ENCODE measurements around the gene AK3.
A peak's percentile ranks its signal among the peaks of the same experiment; 100 is the strongest.

AK3 gene

GRCh38 chr9:4680173-4680525, 60.9 kb downstream of the AK3 start:
- H3K9ac ChIP-seq (ENCODE audit: low read depth, low read length) = peak overlapping the region; percentile 68
- H3K27me3 ChIP-seq (ENCODE audit: control insufficient read depth, insufficient read depth, low read length) = no peaks in the 10 kb centered on the region
- peaks cover 20% of the 10 kb centered on the region for H3K4me1 ChIP-seq (ENCODE audit: control insufficient read depth, insufficient read depth, low read length)
- peak overlapping the region; percentile 96 for H3K27ac ChIP-seq (ENCODE audit: low read depth, low read length)
- H3K36me3 ChIP-seq (ENCODE audit: control insufficient read depth, insufficient read depth, low read length) = peaks cover 7% of the 10 kb centered on the region
- peak overlapping the region; percentile 90 for H3K4me3 ChIP-seq (ENCODE audit: low read depth, low read length)
- H3K9me3 ChIP-seq (ENCODE audit: control insufficient read depth, insufficient read depth, low read length) = no peaks in the 10 kb centered on the region

- H3K36me3 ChIP-seq (ENCODE audit: control insufficient read depth, insufficient read depth, low read length) = 0 out of 2 replicates have a peak, but pooled peaks cover under 1% of the 10 kb centered on the region
- peak within 1 kb of the TSS; percentile 90 for H3K9ac ChIP-seq (ENCODE audit: low read depth, low read length)
- peaks cover 20% of the 10 kb centered on the region for H3K4me1 ChIP-seq (ENCODE audit: control insufficient read depth, insufficient read depth, low read length)
- peak within 1 kb of the TSS; percentile 96 for H3K27ac ChIP-seq (ENCODE audit: low read depth, low read length)
- no peaks in the 10 kb centered on the region for H3K27me3 ChIP-seq (ENCODE audit: control insufficient read depth, insufficient read depth, low read length)
- no peaks in the 10 kb centered on the region for H3K9me3 ChIP-seq (ENCODE audit: control insufficient read depth, insufficient read depth, low read length)
- H3K4me3 ChIP-seq (ENCODE audit: low read depth, low read length) = peak within 1 kb of the TSS; percentile 90
Observed at GRCh38 chr9:4679268-4680172, 61.5 kb downstream of the AK3 start, which contains the start of gene CDC37L1. Gene CDC37L1, plus strand, starts transcription at chr9:4679569. Its CDS starts 199 bp downstream, at chr9:4679768.

- Histone ChIP-seq H3K9ac (ENCODE audit: low read depth, low read length) (peak overlapping the region; percentile 90), H3K4me3 (ENCODE audit: low read depth, low read length) (peak overlapping the region; percentile 90), H3K27me3 (ENCODE audit: control insufficient read depth, insufficient read depth, low read length) (no peaks in the 10 kb centered on the region), H3K36me3 (ENCODE audit: control insufficient read depth, insufficient read depth, low read length) (no peaks in the 10 kb centered on the region), H3K27ac (ENCODE audit: low read depth, low read length) (peak overlapping the region; percentile 96), H3K9me3 (ENCODE audit: control insufficient read depth, insufficient read depth, low read length) (no peaks in the 10 kb centered on the region), H3K4me1 (ENCODE audit: control insufficient read depth, insufficient read depth, low read length) (peaks cover 20% of the 10 kb centered on the region)
Observed at GRCh38 chr9:4678679-4679267, 62.2 kb downstream of the AK3 start.

- H3K4me3 ChIP-seq (ENCODE audit: low read depth, low read length) = no peak overlapping the region
- no peaks in the 10 kb centered on the region for H3K36me3 ChIP-seq (ENCODE audit: control insufficient read depth, insufficient read depth, low read length)
- no peaks in the 10 kb centered on the region for H3K9me3 ChIP-seq (ENCODE audit: control insufficient read depth, insufficient read depth, low read length)
- H3K9ac ChIP-seq (ENCODE audit: low read depth, low read length) = no peak overlapping the region
- peaks cover 20% of the 10 kb centered on the region for H3K4me1 ChIP-seq (ENCODE audit: control insufficient read depth, insufficient read depth, low read length)
- H3K27me3 ChIP-seq (ENCODE audit: control insufficient read depth, insufficient read depth, low read length) = no peaks in the 10 kb centered on the region
- peak overlapping the region; percentile 96 for H3K27ac ChIP-seq (ENCODE audit: low read depth, low read length)
Observed at GRCh38 chr9:4677392-4677791, 63.6 kb downstream of the AK3 start.

- peaks cover 22% of the 10 kb centered on the region for H3K4me1 ChIP-seq (ENCODE audit: control insufficient read depth, insufficient read depth, low read length)
- no peak overlapping the region for H3K27ac ChIP-seq (ENCODE audit: low read depth, low read length)
- H3K9me3 ChIP-seq (ENCODE audit: control insufficient read depth, insufficient read depth, low read length) = no peaks in the 10 kb centered on the region
- no peak overlapping the region for H3K9ac ChIP-seq (ENCODE audit: low read depth, low read length)
- H3K36me3 ChIP-seq (ENCODE audit: control insufficient read depth, insufficient read depth, low read length) = no peaks in the 10 kb centered on the region
- no peak overlapping the region for H3K4me3 ChIP-seq (ENCODE audit: low read depth, low read length)
- no peaks in the 10 kb centered on the region for H3K27me3 ChIP-seq (ENCODE audit: control insufficient read depth, insufficient read depth, low read length)
Observed at GRCh38 chr9:4674783-4675182, 66.2 kb downstream of the AK3 start.

- Histone ChIP-seq H3K9ac (ENCODE audit: low read depth, low read length) (no peak overlapping the region), H3K4me3 (ENCODE audit: low read depth, low read length) (no peak overlapping the region), H3K4me1 (ENCODE audit: control insufficient read depth, insufficient read depth, low read length) (peaks cover 8% of the 10 kb centered on the region), H3K36me3 (ENCODE audit: control insufficient read depth, insufficient read depth, low read length) (no peaks in the 10 kb centered on the region), H3K27me3 (ENCODE audit: control insufficient read depth, insufficient read depth, low read length) (peaks cover 6% of the 10 kb centered on the region; the same call in 1 of the 2 replicates), H3K27ac (ENCODE audit: low read depth, low read length) (no peak overlapping the region), H3K9me3 (ENCODE audit: control insufficient read depth, insufficient read depth, low read length) (no peaks in the 10 kb centered on the region)
Observed at GRCh38 chr9:4671737-4672136, 69.3 kb downstream of the AK3 start.

GRCh38 chr9:4670591-4670990, 70.4 kb downstream of the AK3 start:
- Histone ChIP-seq H3K36me3 (ENCODE audit: control insufficient read depth, insufficient read depth, low read length) (no peaks in the 10 kb centered on the region), H3K9ac (ENCODE audit: low read depth, low read length) (no peak overlapping the region), H3K4me3 (ENCODE audit: low read depth, low read length) (no peak overlapping the region), H3K27me3 (ENCODE audit: control insufficient read depth, insufficient read depth, low read length) (peaks cover 10% of the 10 kb centered on the region; the same call in 1 of the 2 replicates), H3K27ac (ENCODE audit: low read depth, low read length) (peak overlapping the region; percentile 42), H3K9me3 (ENCODE audit: control insufficient read depth, insufficient read depth, low read length) (no peaks in the 10 kb centered on the region), H3K4me1 (ENCODE audit: control insufficient read depth, insufficient read depth, low read length) (peaks cover 20% of the 10 kb centered on the region)

- Histone ChIP-seq H3K27me3 (ENCODE audit: control insufficient read depth, insufficient read depth, low read length) (peaks cover 10% of the 10 kb centered on the region; the same call in 1 of the 2 replicates), H3K27ac (ENCODE audit: low read depth, low read length) (no peak overlapping the region), H3K9me3 (ENCODE audit: control insufficient read depth, insufficient read depth, low read length) (no peaks in the 10 kb centered on the region), H3K36me3 (ENCODE audit: control insufficient read depth, insufficient read depth, low read length) (no peaks in the 10 kb centered on the region), H3K9ac (ENCODE audit: low read depth, low read length) (no peak overlapping the region), H3K4me1 (ENCODE audit: control insufficient read depth, insufficient read depth, low read length) (peaks cover 27% of the 10 kb centered on the region), H3K4me3 (ENCODE audit: low read depth, low read length) (no peak overlapping the region)
Observed at GRCh38 chr9:4669890-4670289, 71.1 kb downstream of the AK3 start.

- H3K4me3 ChIP-seq (ENCODE audit: low read depth, low read length) = no peak overlapping the region
- peaks cover 39% of the 10 kb centered on the region for H3K4me1 ChIP-seq (ENCODE audit: control insufficient read depth, insufficient read depth, low read length)
- no peaks in the 10 kb centered on the region for H3K36me3 ChIP-seq (ENCODE audit: control insufficient read depth, insufficient read depth, low read length)
- H3K9ac ChIP-seq (ENCODE audit: low read depth, low read length) = no peak overlapping the region
- no peak overlapping the region for H3K27ac ChIP-seq (ENCODE audit: low read depth, low read length)
- peaks cover 10% of the 10 kb centered on the region; the same call in 1 of the 2 replicates for H3K27me3 ChIP-seq (ENCODE audit: control insufficient read depth, insufficient read depth, low read length)
- no peaks in the 10 kb centered on the region for H3K9me3 ChIP-seq (ENCODE audit: control insufficient read depth, insufficient read depth, low read length)
Observed at GRCh38 chr9:4668604-4669003, 72.4 kb downstream of the AK3 start.

- no peak overlapping the region for H3K4me3 ChIP-seq (ENCODE audit: low read depth, low read length)
- peaks cover 46% of the 10 kb centered on the region for H3K4me1 ChIP-seq (ENCODE audit: control insufficient read depth, insufficient read depth, low read length)
- no peak overlapping the region for H3K9ac ChIP-seq (ENCODE audit: low read depth, low read length)
- H3K9me3 ChIP-seq (ENCODE audit: control insufficient read depth, insufficient read depth, low read length) = no peaks in the 10 kb centered on the region
- H3K27ac ChIP-seq (ENCODE audit: low read depth, low read length) = no peak overlapping the region
- no peaks in the 10 kb centered on the region for H3K36me3 ChIP-seq (ENCODE audit: control insufficient read depth, insufficient read depth, low read length)
- peaks cover 10% of the 10 kb centered on the region; the same call in 1 of the 2 replicates for H3K27me3 ChIP-seq (ENCODE audit: control insufficient read depth, insufficient read depth, low read length)
Observed at GRCh38 chr9:4667681-4668080, 73.3 kb downstream of the AK3 start.
